ENCODE results near the gene GNL2.

- TF ChIP-seq CTCF (IDR thresholded peaks at IDR 0.05; ENCODE audit: low read depth, low read length, missing input control) (no peak), SP1 (IDR thresholded peaks at IDR 0.05) (no peak), TAF1 (conservative IDR thresholded peaks at IDR 0.05) (no peak), MAX (IDR thresholded peaks at IDR 0.05) (no peak), JUND (IDR thresholded peaks at IDR 0.05) (no peak), GABPA (IDR thresholded peaks at IDR 0.05 in 1 of 2, conservative IDR thresholded peaks at IDR 0.05 in 1 of 2) (peak in 1 of 2 donors; percentile 13), RXRA (IDR thresholded peaks at IDR 0.05) (no peak)
Measured at GRCh38 chr1:37596182-37596667, 488 bp upstream of the GNL2 start.

All from liver (tissue), 3 donors.